ENCODE data around the gene GLO1. TPM values are rescaled to one million over a fixed set of nuclear protein-coding genes. Genes with fewer than 3 reads are reported as not detected.

GLO1 gene
- total RNA-seq, 1 experiment from 2014 or later, result 188 TPM

- no peak overlapping the region for H3K14ac ChIP-seq (ENCODE audit: insufficient read depth, low read length)
- H2BK5ac ChIP-seq (ENCODE audit: insufficient read length, low read length), result no peak overlapping the region
- no peak overlapping the region for H2BK12ac ChIP-seq (ENCODE audit: insufficient read length, low read depth, low read length)
- no peak overlapping the region for H3K27ac ChIP-seq (ENCODE audit: insufficient read length, low read depth, low read length)
- H2BK20ac ChIP-seq (ENCODE audit: low read depth, low read length, poor library complexity, severe bottlenecking), result no peak overlapping the region
- no peak overlapping the region for H3K4ac ChIP-seq (ENCODE audit: low read depth, low read length)
- H3K23ac ChIP-seq (ENCODE audit: insufficient read length, low read depth, low read length), result no peak overlapping the region
- H3K9ac ChIP-seq (ENCODE audit: extremely low read depth, insufficient read length, low read length), result no peak overlapping the region
- Mint-ChIP-seq H3K4me1 (peaks cover 10 to 11% of the 10 kb centered on the region in 2 experiments; a peak in 3 of 4 replicates), H3K4me3 (no peak overlapping the region), H3K27me3 (ENCODE audit: low read depth) (no peaks in the 10 kb centered on the region), H3K9me3 (peaks cover 13 to 17% of the 10 kb centered on the region in 2 experiments), H3K36me3 (ENCODE audit: insufficient read depth in 1 of 3, low read depth in 3 of 3) (peaks cover 34 to 45% (median 45%) of the 10 kb centered on the region in 3 experiments), H3K27ac (no peak overlapping the region)
- H4K8ac ChIP-seq (replicated peaks; ENCODE audit: insufficient read length, low read depth, low read length), result no peak overlapping the region
- H2AFZ ChIP-seq (ENCODE audit: low read length), result no peak overlapping the region
- H3K23me2 ChIP-seq (ENCODE audit: insufficient read length, low read depth, low read length, poor library complexity, severe bottlenecking), result no peaks in the 10 kb centered on the region
- no peak overlapping the region for H2BK15ac ChIP-seq (ENCODE audit: low read depth, low read length)
- TF ChIP-seq CTCF (conservative IDR thresholded peaks at IDR 0.05), result no peak
- no peak overlapping the region for H4K91ac ChIP-seq (ENCODE audit: insufficient read length, low read depth, low read length)
- H4K5ac ChIP-seq (ENCODE audit: insufficient read length, low read depth, low read length), result no peak overlapping the region
- no peak overlapping the region for H3K56ac ChIP-seq (ENCODE audit: insufficient read length, low read depth, low read length)
- H3K4me1 ChIP-seq (ENCODE audit: insufficient read depth, low read length), result no peaks in the 10 kb centered on the region; the same call in 1 of the 2 replicates
- no peaks in the 10 kb centered on the region for H3K9me3 ChIP-seq (ENCODE audit: control insufficient read depth, low read depth, low read length)
- no peak overlapping the region for H2AK5ac ChIP-seq (ENCODE audit: insufficient read length, low read length)
- no peak overlapping the region for H2BK120ac ChIP-seq (ENCODE audit: low read depth, low read length, poor library complexity, severe bottlenecking)
- DNase-seq, result no peak
- H3K4me2 ChIP-seq (ENCODE audit: insufficient read depth, insufficient read length, low read length), result no peak overlapping the region
- no peak overlapping the region for H3T11ph ChIP-seq (ENCODE audit: low read length)
- no peaks in the 10 kb centered on the region for H4K20me1 ChIP-seq (ENCODE audit: control insufficient read depth, insufficient read depth, insufficient read length)
- H3K79me1 ChIP-seq (ENCODE audit: insufficient read depth, low read depth, low read length, poor library complexity, severe bottlenecking), result peaks cover 7% of the 10 kb centered on the region
- peaks cover 18% of the 10 kb centered on the region; the same call in 1 of the 2 replicates for H3K79me2 ChIP-seq (ENCODE audit: insufficient read depth, low read length)
- H3K18ac ChIP-seq (ENCODE audit: insufficient read length, low read depth, low read length), result no peak overlapping the region
- H3K27me3 ChIP-seq (ENCODE audit: insufficient read depth, low read length), result no peaks in the 10 kb centered on the region
Observed at GRCh38 chr6:38696345-38696744, 6.6 kb downstream of the GLO1 start.
